HEK293 (cell line): ENCODE measurements around the gene MOG.

Source experiments
- CTCF ChIA-PET: fragments of 350-600 bp; formaldehyde crosslinking; extraction: SDS; loops from one replicate; lab custom pipeline; 2021; ENCODE audit warnings: antibody characterized with exemption; lab: Yijun Ruan, JAX
- POLR2A ChIA-PET: fragments of 300-600 bp; formaldehyde crosslinking; extraction: SDS; loops from one replicate; lab custom pipeline; 2020; ENCODE audit warnings: antibody characterized with exemption, inconsistent platforms; lab: Yijun Ruan, JAX
- H3K27ac ChIP-seq: fragments of 200-500 bp; sonication (Bioruptor generic); 2 replicates; pipeline ENCODE4 v1.5.1; 2014; ENCODE audit warnings: low read depth, low read length, control low read depth, inconsistent platforms; ENCODE audit errors: extremely low read depth
- H3K36me3 ChIP-seq, 2 experiments: fragments of 200-500 bp in 1 of 2; sonication (Bioruptor generic) in 1 of 2; 1 replicate in 1 of 2; 2 replicates in 1 of 2; pipeline ENCODE4 v1.5.1; 2014 to 2017; ENCODE audit warnings: inconsistent platforms in 2 of 2, low read length in 2 of 2; ENCODE audit not compliant: control insufficient read depth in 2 of 2, insufficient read depth in 1 of 2
- H3K4me1 ChIP-seq: fragments of 200-500 bp; sonication (Bioruptor generic); 2 replicates; pipeline ENCODE4 v1.5.1; 2014; ENCODE audit warnings: mild to moderate bottlenecking, low read length, inconsistent platforms; ENCODE audit not compliant: control insufficient read depth, insufficient read depth
- H3K4me3 ChIP-seq: 2 replicates; pipeline ENCODE4 v1.5.1; 2011; ENCODE audit warnings: low read depth, mild to moderate bottlenecking, control low read depth, low read length, moderate library complexity
- H3K9me3 ChIP-seq: fragments of 200-500 bp; sonication (Bioruptor generic); 2 replicates; pipeline ENCODE4 v1.5.1; 2014; ENCODE audit warnings: low read depth, low read length, inconsistent platforms; ENCODE audit not compliant: control insufficient read depth, insufficient read depth
- EGR2 ChIP-seq: fragments of 450-650 bp; formaldehyde crosslinking; IDR thresholded peaks from 2 replicates; pipeline ENCODE4 v1.5.1; 2016; ENCODE audit warnings: low read depth, missing biosample characterization, missing genetic modification characterization
- IKZF3 ChIP-seq: fragments of 450-650 bp; IDR thresholded peaks from 2 replicates; pipeline ENCODE4 v1.5.0; 2018; ENCODE audit warnings: missing biosample characterization, mild to moderate bottlenecking, missing genetic modification characterization, moderate library complexity
- KLF1 ChIP-seq: fragments of 450-650 bp; formaldehyde crosslinking; IDR thresholded peaks from 2 replicates; pipeline ENCODE4 v1.5.1; 2016; ENCODE audit warnings: missing biosample characterization, missing genetic modification characterization
- PRDM1 ChIP-seq: fragments of 450-650 bp; formaldehyde crosslinking; IDR thresholded peaks from 2 replicates; pipeline ENCODE4; 2016; ENCODE audit warnings: missing biosample characterization, missing genetic modification characterization
- ZFHX2 ChIP-seq: fragments of 450-650 bp; formaldehyde crosslinking; conservative IDR thresholded peaks from 2 replicates; pipeline ENCODE4 v1.5.1; 2016; ENCODE audit warnings: missing biosample characterization, missing genetic modification characterization
- ZFP69B ChIP-seq: fragments of 450-650 bp; formaldehyde crosslinking; IDR thresholded peaks from 2 replicates; pipeline ENCODE4 v1.5.1; 2016; ENCODE audit warnings: missing biosample characterization, missing genetic modification characterization
- ZNF239 ChIP-seq: fragments of 450-650 bp; formaldehyde crosslinking; IDR thresholded peaks from 2 replicates; pipeline ENCODE4 v1.5.1; 2016; ENCODE audit warnings: missing biosample characterization, missing genetic modification characterization
- ZNF335 ChIP-seq: fragments of 450-650 bp; formaldehyde crosslinking; conservative IDR thresholded peaks from 2 replicates; pipeline ENCODE4 v1.5.1; 2016; ENCODE audit warnings: missing biosample characterization, missing genetic modification characterization
- ZNF341 ChIP-seq: fragments of 450-650 bp; formaldehyde crosslinking; IDR thresholded peaks from 2 replicates; pipeline ENCODE4; 2016; ENCODE audit warnings: low read depth, missing biosample characterization, missing genetic modification characterization
- ZNF623 ChIP-seq: fragments of 450-650 bp; formaldehyde crosslinking; IDR thresholded peaks from 2 replicates; pipeline ENCODE4 v1.5.1; 2016; ENCODE audit warnings: missing biosample characterization, missing genetic modification characterization
- ZNF654 ChIP-seq: fragments of 450-650 bp; formaldehyde crosslinking; IDR thresholded peaks from 2 replicates; pipeline ENCODE4 v1.5.1; 2016; ENCODE audit warnings: low read depth, missing biosample characterization, missing genetic modification characterization
- ZNF830 ChIP-seq: fragments of 450-650 bp; IDR thresholded peaks from 2 replicates; pipeline ENCODE4 v1.5.0; 2018; ENCODE audit warnings: missing biosample characterization, missing genetic modification characterization, low read depth, mild to moderate bottlenecking, moderate library complexity
- TF ChIP-seq, protein P1 (sequence below): fragments of 450-650 bp; formaldehyde crosslinking; IDR thresholded peaks from 2 replicates; pipeline ENCODE4; 2016; ENCODE audit warnings: missing biosample characterization, missing genetic modification characterization
- TF ChIP-seq, protein P2 (sequence below): fragments of 450-650 bp; formaldehyde crosslinking; IDR thresholded peaks from 2 replicates; pipeline ENCODE4 v1.5.1; 2017; ENCODE audit warnings: missing biosample characterization, missing genetic modification characterization
- TF ChIP-seq, protein P3 (sequence below): fragments of 450-650 bp; formaldehyde crosslinking; IDR thresholded peaks from 2 replicates; pipeline ENCODE4 v1.5.1; 2016; ENCODE audit warnings: missing biosample characterization, missing genetic modification characterization
- TF ChIP-seq, protein P4 (sequence below): fragments of 450-650 bp; formaldehyde crosslinking; IDR thresholded peaks from 2 replicates; pipeline ENCODE4 v1.5.1; 2017; ENCODE audit warnings: missing biosample characterization, missing genetic modification characterization
- TF ChIP-seq, protein P5 (sequence below): fragments of 450-650 bp; formaldehyde crosslinking; IDR thresholded peaks from 2 replicates; pipeline ENCODE4 v1.5.1; 2017; ENCODE audit warnings: missing biosample characterization, missing genetic modification characterization
- TF ChIP-seq, protein P6 (sequence below): fragments of 450-650 bp; formaldehyde crosslinking; IDR thresholded peaks from 2 replicates; pipeline ENCODE4 v1.5.1; 2016; ENCODE audit warnings: missing biosample characterization, missing genetic modification characterization

Gene MOG

DNA sequence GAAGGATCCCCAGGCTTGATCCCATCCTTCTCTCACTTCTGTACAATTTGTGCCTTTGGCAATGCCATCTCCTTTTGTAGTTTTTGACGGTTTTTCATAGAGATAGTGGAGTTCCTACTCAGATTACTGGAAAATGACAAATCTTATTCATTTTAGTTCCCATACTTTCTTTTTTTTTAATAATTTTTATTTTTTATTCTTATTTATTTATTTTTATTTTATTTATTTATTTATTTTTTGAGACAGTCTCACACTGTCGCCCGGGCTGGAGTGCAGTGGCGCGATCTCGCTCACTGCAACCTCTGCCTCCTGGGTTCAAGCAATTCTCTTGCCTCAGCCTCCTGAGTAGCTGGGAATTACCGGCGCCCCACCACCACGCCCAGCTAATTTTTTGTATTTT lies 19.6 kb upstream of the MOG start (continued):
- TF ChIP-seq ZNF341 (tag by site-specific recombination) (no peak), ZNF830 (tag by site-specific recombination) (no peak)

DNA sequence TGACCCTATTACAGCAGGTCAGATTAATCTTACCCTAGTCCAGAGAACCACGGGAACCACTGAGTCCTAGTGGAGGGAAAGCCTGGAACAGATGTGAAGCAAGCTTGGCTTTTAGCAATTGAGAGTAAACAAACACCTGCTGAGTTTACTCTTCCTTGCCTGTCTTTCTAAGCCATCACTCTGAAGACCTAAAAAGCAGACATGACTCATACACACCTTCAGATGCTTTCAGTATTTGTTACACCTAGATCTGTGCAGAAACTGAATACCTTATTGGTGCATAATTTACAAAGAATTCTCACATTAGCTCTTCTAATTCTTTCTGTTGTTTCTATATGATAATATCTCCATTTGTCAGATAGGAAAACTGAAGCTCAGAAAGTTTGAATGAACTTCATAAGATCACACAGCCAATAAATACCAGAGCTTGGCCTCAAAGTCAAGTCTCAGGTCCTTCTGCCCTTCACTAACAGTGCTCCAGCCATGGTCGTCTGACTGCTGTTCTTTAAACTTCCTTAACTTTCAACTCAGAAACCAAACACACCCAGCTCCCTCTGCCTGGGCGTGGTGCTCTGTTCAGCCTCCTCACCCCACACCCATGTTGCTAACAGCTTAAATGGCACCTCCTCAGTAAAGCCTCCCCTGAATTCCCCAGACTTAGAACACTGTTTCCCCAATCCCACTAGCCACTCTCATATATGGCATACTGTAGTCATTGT lies 15.3 kb upstream of the MOG start:
- Histone ChIP-seq H3K27ac (no peak overlapping the region), H3K4me1 (0 out of 2 replicates have a peak, but pooled peaks cover 5% of the 10 kb centered on the region), H3K36me3 (no peaks in the 10 kb centered on the region), H3K9me3 (no peaks in the 10 kb centered on the region), H3K4me3 (no peak overlapping the region)
- TF ChIP-seq, protein P1, sequence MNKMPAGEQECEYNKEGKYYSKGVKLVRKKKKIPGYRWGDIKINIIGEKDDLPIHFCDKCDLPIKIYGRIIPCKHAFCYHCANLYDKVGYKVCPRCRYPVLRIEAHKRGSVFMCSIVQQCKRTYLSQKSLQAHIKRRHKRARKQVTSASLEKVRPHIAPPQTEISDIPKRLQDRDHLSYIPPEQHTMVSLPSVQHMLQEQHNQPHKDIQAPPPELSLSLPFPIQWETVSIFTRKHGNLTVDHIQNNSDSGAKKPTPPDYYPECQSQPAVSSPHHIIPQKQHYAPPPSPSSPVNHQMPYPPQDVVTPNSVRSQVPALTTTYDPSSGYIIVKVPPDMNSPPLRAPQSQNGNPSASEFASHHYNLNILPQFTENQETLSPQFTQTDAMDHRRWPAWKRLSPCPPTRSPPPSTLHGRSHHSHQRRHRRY (tag by site-specific recombination): no peak
- peak; percentile 58; the same call in 1 of the 2 replicates for TF ChIP-seq PRDM1 (tag by site-specific recombination)
- TF ChIP-seq ZNF623 (tag by site-specific recombination): no peak
- TF ChIP-seq, protein P2, sequence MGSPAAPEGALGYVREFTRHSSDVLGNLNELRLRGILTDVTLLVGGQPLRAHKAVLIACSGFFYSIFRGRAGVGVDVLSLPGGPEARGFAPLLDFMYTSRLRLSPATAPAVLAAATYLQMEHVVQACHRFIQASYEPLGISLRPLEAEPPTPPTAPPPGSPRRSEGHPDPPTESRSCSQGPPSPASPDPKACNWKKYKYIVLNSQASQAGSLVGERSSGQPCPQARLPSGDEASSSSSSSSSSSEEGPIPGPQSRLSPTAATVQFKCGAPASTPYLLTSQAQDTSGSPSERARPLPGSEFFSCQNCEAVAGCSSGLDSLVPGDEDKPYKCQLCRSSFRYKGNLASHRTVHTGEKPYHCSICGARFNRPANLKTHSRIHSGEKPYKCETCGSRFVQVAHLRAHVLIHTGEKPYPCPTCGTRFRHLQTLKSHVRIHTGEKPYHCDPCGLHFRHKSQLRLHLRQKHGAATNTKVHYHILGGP (tag by site-specific recombination): peak; percentile 31; the same call in 1 of the 2 replicates
- TF ChIP-seq, protein P3, sequence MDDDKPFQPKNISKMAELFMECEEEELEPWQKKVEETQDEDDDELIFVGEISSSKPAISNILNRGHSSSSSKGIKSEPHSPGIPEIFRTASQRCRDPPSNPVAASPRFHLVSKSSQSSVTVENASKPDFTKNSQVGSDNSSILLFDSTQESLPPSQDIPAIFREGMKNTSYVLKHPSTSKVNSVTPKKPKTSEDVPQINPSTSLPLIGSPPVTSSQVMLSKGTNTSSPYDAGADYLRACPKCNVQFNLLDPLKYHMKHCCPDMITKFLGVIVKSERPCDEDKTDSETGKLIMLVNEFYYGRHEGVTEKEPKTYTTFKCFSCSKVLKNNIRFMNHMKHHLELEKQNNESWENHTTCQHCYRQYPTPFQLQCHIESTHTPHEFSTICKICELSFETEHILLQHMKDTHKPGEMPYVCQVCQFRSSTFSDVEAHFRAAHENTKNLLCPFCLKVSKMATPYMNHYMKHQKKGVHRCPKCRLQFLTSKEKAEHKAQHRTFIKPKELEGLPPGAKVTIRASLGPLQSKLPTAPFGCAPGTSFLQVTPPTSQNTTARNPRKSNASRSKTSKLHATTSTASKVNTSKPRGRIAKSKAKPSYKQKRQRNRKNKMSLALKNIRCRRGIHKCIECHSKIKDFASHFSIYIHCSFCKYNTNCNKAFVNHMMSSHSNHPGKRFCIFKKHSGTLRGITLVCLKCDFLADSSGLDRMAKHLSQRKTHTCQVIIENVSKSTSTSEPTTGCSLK: no peak
- no peak for TF ChIP-seq ZFP69B (tag by site-specific recombination)
- TF ChIP-seq ZFHX2 (tag by site-specific recombination): no peak
- TF ChIP-seq, protein P4, sequence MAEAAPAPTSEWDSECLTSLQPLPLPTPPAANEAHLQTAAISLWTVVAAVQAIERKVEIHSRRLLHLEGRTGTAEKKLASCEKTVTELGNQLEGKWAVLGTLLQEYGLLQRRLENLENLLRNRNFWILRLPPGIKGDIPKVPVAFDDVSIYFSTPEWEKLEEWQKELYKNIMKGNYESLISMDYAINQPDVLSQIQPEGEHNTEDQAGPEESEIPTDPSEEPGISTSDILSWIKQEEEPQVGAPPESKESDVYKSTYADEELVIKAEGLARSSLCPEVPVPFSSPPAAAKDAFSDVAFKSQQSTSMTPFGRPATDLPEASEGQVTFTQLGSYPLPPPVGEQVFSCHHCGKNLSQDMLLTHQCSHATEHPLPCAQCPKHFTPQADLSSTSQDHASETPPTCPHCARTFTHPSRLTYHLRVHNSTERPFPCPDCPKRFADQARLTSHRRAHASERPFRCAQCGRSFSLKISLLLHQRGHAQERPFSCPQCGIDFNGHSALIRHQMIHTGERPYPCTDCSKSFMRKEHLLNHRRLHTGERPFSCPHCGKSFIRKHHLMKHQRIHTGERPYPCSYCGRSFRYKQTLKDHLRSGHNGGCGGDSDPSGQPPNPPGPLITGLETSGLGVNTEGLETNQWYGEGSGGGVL (tag by site-specific recombination): no peak
- TF ChIP-seq EGR2: 0 out of 2 replicates have a peak, but pooled peaks have one; percentile 21
- TF ChIP-seq KLF1 (tag by site-specific recombination): peak; percentile 75
- POLR2A ChIA-PET: interaction anchor here (0.5 to 1.8 kb wide), 5 partner anchors 8 to 571 kb away, joined by 3 to 8 read pairs (median 4); partner anchors contain the start of gene GABBR1
- CTCF ChIA-PET: interaction anchor here (0.6 to 10.0 kb wide), 9 partner anchors 8 to 608 kb away, joined by 3 to 105 read pairs (median 3); partner anchors contain the start of gene MOG

DNA sequence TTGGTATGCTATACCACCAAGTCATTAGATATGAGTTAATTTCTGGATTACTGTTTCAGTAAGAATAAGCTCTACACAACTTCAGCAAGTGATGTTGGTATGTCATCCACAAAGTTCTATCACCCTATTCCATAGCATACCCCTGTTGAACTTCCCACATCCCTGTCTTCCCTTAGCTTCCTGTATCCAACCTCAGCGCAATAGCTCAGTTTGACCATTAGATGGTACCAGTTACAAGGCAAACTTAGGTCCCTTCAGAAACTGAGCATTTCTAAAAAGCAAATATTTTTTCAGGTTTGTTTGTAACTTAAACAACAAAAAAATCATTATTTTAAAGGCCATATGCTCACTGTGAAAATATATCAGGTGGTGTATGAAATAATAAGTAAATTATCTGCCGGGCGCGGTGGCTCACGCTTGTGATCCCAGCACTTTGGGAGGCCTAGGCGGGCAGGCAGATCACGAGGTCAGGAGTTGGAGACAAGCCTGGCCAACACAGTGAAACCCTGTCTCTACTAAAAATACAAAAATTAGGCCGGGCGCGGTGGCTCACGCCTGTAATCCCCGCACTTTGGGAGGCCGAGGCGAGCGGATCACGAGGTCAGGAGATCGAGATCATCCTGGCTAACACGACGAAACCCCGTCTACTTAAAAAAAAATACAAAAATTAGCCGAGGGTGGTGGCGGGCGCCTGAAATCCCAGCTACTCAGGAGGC lies 8.8 kb upstream of the MOG start:
- Histone ChIP-seq H3K4me1 (no peaks in the 10 kb centered on the region), H3K4me3 (no peak overlapping the region), H3K27ac (no peak overlapping the region), H3K36me3 (no peaks in the 10 kb centered on the region), H3K9me3 (no peaks in the 10 kb centered on the region)
- POLR2A ChIA-PET: interaction anchor here (0.9 to 3.4 kb wide), 3 partner anchors 15 to 185 kb away, joined by 3 to 34 read pairs (median 4); partner anchors contain the start of gene GABBR1
- CTCF ChIA-PET: interaction anchor here (0.5 to 10.5 kb wide), 39 partner anchors 9 to 748 kb away, joined by 3 to 287 read pairs (median 4); partner anchors contain the start of genes GABBR1, MOG and OR12D3
- TF ChIP-seq ZNF654 (tag by site-specific recombination): peak; percentile 79
- TF ChIP-seq ZNF335 (tag by site-specific recombination): peak; percentile 33; the same call in 1 of the 2 replicates
- TF ChIP-seq, protein P5, sequence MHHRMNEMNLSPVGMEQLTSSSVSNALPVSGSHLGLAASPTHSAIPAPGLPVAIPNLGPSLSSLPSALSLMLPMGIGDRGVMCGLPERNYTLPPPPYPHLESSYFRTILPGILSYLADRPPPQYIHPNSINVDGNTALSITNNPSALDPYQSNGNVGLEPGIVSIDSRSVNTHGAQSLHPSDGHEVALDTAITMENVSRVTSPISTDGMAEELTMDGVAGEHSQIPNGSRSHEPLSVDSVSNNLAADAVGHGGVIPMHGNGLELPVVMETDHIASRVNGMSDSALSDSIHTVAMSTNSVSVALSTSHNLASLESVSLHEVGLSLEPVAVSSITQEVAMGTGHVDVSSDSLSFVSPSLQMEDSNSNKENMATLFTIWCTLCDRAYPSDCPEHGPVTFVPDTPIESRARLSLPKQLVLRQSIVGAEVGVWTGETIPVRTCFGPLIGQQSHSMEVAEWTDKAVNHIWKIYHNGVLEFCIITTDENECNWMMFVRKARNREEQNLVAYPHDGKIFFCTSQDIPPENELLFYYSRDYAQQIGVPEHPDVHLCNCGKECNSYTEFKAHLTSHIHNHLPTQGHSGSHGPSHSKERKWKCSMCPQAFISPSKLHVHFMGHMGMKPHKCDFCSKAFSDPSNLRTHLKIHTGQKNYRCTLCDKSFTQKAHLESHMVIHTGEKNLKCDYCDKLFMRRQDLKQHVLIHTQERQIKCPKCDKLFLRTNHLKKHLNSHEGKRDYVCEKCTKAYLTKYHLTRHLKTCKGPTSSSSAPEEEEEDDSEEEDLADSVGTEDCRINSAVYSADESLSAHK: no peak
- TF ChIP-seq, protein P6, sequence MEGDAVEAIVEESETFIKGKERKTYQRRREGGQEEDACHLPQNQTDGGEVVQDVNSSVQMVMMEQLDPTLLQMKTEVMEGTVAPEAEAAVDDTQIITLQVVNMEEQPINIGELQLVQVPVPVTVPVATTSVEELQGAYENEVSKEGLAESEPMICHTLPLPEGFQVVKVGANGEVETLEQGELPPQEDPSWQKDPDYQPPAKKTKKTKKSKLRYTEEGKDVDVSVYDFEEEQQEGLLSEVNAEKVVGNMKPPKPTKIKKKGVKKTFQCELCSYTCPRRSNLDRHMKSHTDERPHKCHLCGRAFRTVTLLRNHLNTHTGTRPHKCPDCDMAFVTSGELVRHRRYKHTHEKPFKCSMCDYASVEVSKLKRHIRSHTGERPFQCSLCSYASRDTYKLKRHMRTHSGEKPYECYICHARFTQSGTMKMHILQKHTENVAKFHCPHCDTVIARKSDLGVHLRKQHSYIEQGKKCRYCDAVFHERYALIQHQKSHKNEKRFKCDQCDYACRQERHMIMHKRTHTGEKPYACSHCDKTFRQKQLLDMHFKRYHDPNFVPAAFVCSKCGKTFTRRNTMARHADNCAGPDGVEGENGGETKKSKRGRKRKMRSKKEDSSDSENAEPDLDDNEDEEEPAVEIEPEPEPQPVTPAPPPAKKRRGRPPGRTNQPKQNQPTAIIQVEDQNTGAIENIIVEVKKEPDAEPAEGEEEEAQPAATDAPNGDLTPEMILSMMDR: peak; percentile 22; the same call in 1 of the 2 replicates
- no peak for TF ChIP-seq ZNF239 (tag by site-specific recombination)
- peak; percentile 80 for TF ChIP-seq IKZF3 (tag by site-specific recombination)
